Hepatic stellate cell (primary cell): ENCODE measurements around the gene NOS1AP.
"Not testable (repeated sequence)": the region's sequence is repeated elsewhere in the genome, so short reads cannot be mapped to it uniquely, and the experiment has no call there.

Experiments used
- DNase-seq: peaks from one replicate; pipeline ENCODE4 v3.0.0; 2011; ENCODE audit warnings: low spot score

The NOS1AP gene

GRCh38 chr1:162059721-162060120 lies 9.8 kb upstream of the NOS1AP start:
- DNase-seq, result no peak

- no peak for DNase-seq
Observed at GRCh38 chr1:162060314-162060713, 9.2 kb upstream of the NOS1AP start.

- DNase-seq, result no peak
Observed at GRCh38 chr1:162062542-162063015, 6.9 kb upstream of the NOS1AP start.

GRCh38 chr1:162065016-162065415 lies 4.5 kb upstream of the NOS1AP start:
- no peak for DNase-seq

- not testable (repeated sequence) for DNase-seq
Observed at GRCh38 chr1:162066836-162067235, 2.7 kb upstream of the NOS1AP start.

GRCh38 chr1:162067466-162067865 lies 2.0 kb upstream of the NOS1AP start:
- DNase-seq, result no peak

GRCh38 chr1:162068301-162068700 lies 1.2 kb upstream of the NOS1AP start:
- no peak for DNase-seq

- no peak for DNase-seq
Observed at GRCh38 chr1:162070094-162070748, 730 bp downstream of the NOS1AP start.

- DNase-seq, result no peak
Observed at GRCh38 chr1:162070825-162071224, 1.3 kb downstream of the NOS1AP start.

GRCh38 chr1:162072740-162073139 lies 3.2 kb downstream of the NOS1AP start:
- DNase-seq, result no peak

- no peak for DNase-seq
Observed at GRCh38 chr1:162074276-162075005, 5.0 kb downstream of the NOS1AP start.

- no peak for DNase-seq
Observed at GRCh38 chr1:162075862-162076261, 6.4 kb downstream of the NOS1AP start.

GRCh38 chr1:162077648-162078299 lies 8.3 kb downstream of the NOS1AP start:
- DNase-seq, result no peak

- no peak for DNase-seq
Observed at GRCh38 chr1:162079030-162079429, 9.5 kb downstream of the NOS1AP start.

GRCh38 chr1:162080472-162081015 lies 11.1 kb downstream of the NOS1AP start:
- DNase-seq, result no peak

- no peak for DNase-seq
Observed at GRCh38 chr1:162081316-162081715, 11.8 kb downstream of the NOS1AP start.

GRCh38 chr1:162082080-162082479 lies 12.6 kb downstream of the NOS1AP start:
- not testable (repeated sequence) for DNase-seq

- DNase-seq, result no peak
Observed at GRCh38 chr1:162083273-162083672, 13.8 kb downstream of the NOS1AP start.

GRCh38 chr1:162085991-162086390 lies 16.5 kb downstream of the NOS1AP start:
- no peak for DNase-seq

- no peak for DNase-seq
Observed at GRCh38 chr1:162087111-162087510, 17.6 kb downstream of the NOS1AP start.

- no peak for DNase-seq
Observed at GRCh38 chr1:162087574-162087973, 18.1 kb downstream of the NOS1AP start.

GRCh38 chr1:162088281-162088969 lies 18.9 kb downstream of the NOS1AP start:
- no peak for DNase-seq
